ENCODE measurements around the gene GULP1.

The GULP1 gene

DNA sequence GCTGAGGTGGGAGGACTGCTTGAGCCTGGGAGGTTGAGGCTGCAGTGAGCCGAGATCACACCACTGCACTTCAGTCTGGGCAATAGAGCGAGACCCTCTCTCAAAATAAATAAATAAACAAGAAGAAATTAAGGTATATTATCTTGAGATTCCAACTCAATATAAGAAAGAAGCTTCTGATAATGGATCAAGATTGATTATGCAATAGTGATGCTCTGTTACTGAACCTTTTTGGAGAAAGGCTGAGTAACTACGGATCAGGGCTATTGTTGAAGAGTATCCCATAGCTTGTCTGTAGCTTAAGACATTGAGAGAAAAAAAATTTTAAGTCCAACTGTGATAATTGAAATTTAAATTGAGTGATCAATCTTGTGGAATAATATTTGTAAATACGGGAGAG is 17.7 kb downstream of the GULP1 start:
- no peak for DNase-seq (ENCODE audit: low read depth)
- no peak for TF ChIP-seq CTCF (IDR thresholded peaks at IDR 0.05; ENCODE audit: control insufficient read depth, insufficient read depth, low read depth, low read length, missing control alignments)
- H3K4me3 ChIP-seq (ENCODE audit: control insufficient read depth, low read depth, low read length): no peak overlapping the region

GRCh38 chr2:188314314-188315054 is 22.8 kb downstream of the GULP1 start:
- no peak for TF ChIP-seq CTCF (IDR thresholded peaks at IDR 0.05; ENCODE audit: control insufficient read depth, insufficient read depth, low read depth, low read length, missing control alignments)
- no peak for DNase-seq (ENCODE audit: low read depth)
- H3K4me3 ChIP-seq (ENCODE audit: control insufficient read depth, low read depth, low read length): no peak overlapping the region

DNA sequence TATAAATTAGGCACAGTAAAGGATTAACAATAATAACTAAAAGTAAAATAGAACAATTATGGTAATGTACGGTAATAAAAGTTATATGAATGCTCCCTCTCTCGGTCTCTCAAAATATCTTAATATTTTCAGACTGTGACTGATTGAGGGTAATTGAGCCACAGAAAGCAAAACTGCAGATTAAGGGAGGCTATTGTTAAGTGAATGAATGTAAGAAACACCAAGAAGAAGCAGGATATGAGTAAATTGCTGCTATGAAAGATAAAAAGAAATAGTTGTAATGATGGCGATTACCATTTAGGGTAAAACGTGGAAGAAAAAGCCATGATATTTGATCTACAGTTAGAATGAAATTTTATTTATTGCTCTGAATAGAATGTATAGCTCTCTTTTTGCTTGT is 24.1 kb downstream of the GULP1 start:
- no peak for DNase-seq (ENCODE audit: low read depth)
- TF ChIP-seq CTCF (IDR thresholded peaks at IDR 0.05; ENCODE audit: control insufficient read depth, insufficient read depth, low read depth, low read length, missing control alignments): no peak
- H3K4me3 ChIP-seq (ENCODE audit: control insufficient read depth, low read depth, low read length): no peak overlapping the region

DNA sequence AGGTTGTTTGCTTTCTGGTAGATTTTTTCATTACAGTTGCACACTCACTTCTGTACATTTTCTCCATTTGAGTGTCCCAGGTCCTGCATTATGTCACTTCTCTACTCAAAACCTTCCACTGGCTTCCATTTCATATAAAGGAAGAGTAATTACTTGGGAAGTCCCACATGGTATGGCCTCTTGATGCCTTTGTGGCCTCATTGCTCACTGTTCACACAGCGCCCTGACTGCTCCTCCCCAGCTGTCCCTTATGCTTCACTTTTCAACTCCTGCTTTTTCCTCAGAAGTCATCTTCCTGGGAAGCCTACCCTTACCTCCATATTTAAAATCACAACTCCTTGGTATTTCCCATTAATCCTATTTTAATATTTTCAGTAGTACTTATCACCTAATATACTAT is 24.7 kb downstream of the GULP1 start:
- no peak for TF ChIP-seq CTCF (IDR thresholded peaks at IDR 0.05; ENCODE audit: control insufficient read depth, insufficient read depth, low read depth, low read length, missing control alignments)
- DNase-seq (ENCODE audit: low read depth): no peak
- no peak overlapping the region for H3K4me3 ChIP-seq (ENCODE audit: control insufficient read depth, low read depth, low read length)

DNA sequence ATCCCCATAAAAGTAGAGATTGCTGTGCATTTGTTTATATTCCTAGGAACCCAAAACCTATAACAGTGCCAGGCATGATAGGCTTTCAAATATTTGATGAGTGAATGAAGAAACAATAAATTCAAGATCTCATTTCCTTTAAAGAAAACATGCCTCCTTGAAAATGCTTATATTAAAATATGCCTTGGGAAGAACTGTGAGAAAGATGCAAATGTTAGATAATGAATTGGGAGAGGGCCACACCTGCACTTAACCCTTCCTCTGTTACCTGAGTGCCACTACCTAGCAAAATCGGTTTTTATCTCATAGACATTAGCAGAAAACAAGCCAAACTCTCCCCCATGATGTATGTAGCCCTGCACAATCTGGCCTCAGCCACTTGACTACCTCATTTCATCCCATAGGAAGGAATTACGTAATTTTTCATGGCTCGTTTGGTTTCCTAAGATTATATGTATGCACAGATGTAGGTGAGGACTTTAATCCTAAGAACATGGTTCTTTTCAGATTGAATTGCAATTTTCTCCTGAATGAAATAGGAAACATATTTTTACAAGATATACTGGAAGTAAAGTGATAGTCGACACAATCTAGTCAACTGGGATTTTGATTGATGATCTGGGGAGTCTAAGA is 25.2 kb downstream of the GULP1 start:
- no peak for DNase-seq (ENCODE audit: low read depth)
- no peak for TF ChIP-seq CTCF (IDR thresholded peaks at IDR 0.05; ENCODE audit: control insufficient read depth, insufficient read depth, low read depth, low read length, missing control alignments)
- H3K4me3 ChIP-seq (ENCODE audit: control insufficient read depth, low read depth, low read length): no peak overlapping the region

GRCh38 chr2:188318161-188318749 is 26.6 kb downstream of the GULP1 start:
- no peak overlapping the region for H3K4me3 ChIP-seq (ENCODE audit: control insufficient read depth, low read depth, low read length)
- no peak for TF ChIP-seq CTCF (IDR thresholded peaks at IDR 0.05; ENCODE audit: control insufficient read depth, insufficient read depth, low read depth, low read length, missing control alignments)
- no peak for DNase-seq (ENCODE audit: low read depth)
